Inferior parietal cortex (tissue), 1 donor: Measurements from ENCODE around the gene ZNF396.

Source experiments
- DNase-seq: peaks from one replicate; pipeline ENCODE4 v3.0.0-alpha.2; 2016; ENCODE audit errors: extremely low spot score

ZNF396 gene

DNA sequence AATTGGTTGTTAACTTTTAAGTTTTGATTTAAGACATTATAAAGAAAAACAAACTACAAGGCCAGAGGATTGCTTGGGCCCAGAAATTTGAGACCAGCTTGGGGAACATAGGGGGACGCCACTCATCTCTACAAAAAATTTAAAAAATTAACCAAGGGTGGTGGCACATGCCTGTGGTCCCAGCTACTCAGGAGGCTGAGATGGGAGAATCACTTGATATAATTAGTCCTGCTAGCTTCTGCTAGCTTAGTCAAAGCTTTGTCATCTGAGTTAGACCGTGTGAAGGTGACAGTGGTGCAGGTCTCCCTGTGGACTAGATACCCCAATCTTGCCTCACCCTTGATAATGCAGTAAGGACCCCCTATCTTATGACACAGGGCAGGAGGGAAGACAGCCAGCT, 6.0 kb upstream of the ZNF396 start:
- DNase-seq = no peak

DNA sequence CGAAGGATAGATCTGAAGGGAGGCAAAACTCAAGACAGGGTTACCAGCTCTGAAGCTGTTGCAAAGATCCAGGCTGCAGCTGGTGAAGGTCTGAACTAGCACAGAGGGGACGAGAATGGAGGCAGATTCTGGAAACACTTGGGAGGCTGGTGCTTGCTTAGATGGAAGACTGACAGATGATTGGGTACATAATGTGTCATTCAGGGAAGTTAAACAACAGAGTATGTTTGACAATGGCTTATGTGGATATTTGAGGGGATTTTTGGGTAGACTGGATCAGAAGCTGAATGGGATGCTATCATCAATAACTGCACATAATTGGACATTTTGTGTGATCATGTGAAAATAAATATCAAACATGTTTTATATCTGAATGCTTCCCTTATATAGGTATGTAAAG, 2.3 kb upstream of the ZNF396 start:
- no peak for DNase-seq

DNA sequence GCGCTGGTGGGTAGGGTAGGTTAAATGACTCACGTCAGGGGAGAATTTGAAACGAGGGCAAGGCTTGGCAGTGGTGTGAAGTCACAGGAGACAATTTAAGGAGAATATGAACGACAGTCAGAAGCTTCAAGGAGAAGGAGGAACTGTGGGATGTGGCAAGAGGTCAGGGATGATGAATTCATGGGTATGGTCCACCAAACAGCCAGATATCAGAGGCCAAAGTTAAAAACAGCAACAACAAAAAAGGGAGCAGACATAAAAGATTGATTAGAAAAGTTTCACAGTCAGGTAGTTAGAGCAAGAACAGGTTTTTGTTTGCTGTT, 1.4 kb upstream of the ZNF396 start:
- DNase-seq = no peak

DNA sequence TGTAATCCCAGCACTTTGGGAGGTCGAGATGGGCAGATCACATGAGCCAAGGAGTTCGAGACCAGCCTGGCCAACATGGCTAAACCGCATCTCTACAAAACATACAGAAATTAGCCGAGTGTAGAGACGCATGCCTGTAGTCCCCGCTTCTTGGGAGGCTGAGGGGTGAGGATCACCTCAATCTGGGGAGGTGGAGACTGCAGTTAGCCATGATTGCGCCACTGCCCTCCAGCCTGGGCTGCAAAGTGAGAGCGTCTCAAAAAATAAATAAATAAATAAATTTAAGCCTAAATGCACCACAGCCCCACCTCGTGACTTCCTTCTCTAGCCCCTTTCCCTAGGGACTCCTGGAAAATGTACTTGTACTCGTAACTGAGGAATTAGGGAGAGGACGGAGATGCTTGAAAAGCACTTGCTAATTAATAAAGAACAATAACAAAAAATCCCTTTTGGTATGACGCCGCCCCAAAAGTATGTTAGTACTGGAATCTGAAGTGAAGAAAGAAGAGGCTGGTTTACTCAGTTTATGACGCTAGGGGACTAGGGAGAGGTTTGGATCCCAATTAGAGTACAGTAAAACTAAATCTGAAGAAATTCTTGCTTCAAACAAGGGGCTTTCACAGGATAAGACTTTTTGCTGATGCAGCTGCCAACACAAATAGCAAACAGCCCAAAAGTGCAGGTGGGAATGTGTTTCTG, 887 bp upstream of the ZNF396 start:
- no peak for DNase-seq

DNA sequence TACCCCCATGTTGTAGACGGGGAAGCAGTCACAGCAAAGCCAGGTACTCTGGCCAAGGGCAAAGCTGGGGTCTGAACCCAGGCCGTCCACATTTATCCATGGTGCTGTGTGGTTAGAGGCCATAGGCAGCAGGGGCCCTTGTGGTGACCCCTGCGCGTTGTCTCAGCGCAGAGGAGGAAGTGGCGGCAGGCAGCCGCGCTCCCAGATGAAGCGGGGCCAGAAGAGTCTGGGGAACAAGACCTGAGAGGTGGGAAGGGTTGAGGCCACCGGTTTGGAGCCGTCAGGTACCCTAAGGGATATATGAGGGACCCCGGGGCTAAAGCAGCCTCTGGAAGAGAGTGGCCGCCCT, 770 bp downstream of the ZNF396 start:
- no peak for DNase-seq

DNA sequence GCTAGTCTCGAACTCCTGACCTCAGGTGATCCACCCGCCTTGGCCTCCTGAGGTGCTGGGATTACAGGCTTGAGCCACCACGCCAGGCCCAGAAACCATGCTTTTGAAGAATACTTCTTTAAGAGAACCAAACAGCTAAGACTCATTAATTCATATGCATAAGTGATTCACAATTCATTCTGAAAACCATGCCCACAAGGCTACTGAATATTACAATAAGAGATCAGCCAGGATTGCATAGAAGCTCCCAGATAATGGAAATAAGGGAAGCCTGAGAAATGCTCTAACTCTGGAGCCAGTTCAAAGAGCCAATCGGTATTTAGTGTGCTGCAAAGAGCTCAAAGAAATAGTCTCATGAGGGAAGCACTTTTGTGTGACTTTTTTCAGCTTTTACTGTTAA, 2.4 kb downstream of the ZNF396 start:
- DNase-seq = no peak

DNA sequence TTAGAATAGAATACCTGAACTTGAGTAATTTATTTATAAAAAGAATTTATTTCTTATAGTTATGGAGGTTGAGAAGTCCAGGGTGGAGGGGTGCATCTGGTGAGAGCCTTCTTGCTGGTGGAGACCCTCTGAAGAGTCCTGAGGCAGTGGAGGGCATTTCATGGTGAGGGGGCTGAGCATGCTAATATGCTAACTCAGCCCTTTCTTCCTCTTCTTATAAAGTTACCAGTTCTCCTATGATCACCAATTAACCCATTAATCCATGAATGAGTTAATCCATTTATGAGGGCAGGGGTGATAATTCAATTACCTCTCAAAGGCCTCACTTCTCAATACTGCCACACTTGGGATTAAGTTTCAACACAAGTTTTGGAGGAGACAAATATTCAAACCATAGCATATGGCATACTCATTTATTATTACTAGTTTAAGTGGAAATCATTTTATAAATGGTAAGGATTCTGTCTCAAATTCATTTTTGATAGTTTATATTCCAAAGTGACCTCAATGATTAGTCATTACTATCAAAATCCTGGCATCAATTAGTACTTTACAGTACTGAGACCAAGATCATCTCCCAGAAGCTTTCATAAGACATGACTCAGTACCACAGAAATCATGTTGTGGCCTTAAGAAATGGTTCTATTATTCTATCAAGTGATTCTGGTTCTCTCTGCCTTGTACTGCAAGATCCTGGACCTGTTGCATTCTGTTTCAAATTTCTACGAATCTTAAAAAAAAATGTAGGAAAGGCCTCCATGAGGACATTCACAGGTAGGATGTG, 5.5 kb downstream of the ZNF396 start:
- no peak for DNase-seq

DNA sequence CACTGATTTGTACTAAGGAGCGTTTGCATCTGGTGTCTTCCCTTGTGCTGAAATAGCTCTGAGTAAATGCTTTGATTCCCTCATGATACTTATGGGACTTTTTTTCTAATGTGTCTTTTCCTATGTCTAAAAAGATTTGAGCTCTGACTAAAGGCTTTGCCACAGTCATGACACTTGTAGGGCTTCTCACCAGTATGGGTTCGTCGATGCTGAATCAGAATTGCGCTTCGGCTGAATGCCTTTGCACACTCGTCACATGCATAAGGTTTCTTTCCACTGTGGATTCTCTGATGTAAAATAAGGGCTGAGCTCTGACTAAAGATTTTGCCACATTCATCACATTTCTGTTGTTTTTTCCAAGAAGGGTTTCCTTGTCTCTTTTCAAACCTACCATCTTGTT, 8.0 kb downstream of the ZNF396 start:
- DNase-seq = no peak

DNA sequence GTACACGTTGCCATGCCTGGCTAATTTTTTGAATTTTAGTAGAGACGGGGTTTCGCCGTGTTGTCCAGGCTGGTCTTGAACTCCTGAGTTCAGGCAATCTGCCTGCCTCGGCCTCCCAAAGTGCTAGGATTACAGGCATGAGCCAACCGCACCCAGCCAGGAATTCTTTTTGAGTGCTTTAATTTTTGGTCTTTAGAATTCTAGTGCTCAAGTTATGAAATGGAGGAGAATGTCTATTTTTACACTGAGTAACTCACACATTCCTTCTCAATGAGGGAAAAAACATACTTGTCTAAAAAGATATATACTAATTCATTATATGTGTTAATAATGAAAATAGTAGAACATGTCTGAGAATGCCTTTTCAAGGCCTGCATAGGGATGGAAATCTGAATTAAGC, 8.5 kb downstream of the ZNF396 start:
- DNase-seq = no peak

DNA sequence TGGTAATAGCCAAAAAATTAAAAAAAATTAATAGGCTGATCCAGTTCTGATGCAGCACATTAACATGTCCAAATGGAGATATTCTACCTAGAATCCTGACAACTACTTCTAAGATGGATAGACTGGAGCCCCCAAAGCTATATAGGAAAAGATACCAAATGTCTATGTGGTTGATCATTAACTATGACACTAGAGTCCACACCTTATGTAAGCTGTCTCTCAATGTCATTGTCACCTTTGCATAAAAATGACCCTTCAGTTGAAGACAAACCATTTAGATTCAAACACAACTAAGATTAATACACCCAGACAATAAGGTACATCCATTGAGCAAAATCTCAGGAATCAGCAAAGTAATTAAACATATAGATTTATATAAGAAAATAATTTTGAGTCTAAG, 14.6 kb downstream of the ZNF396 start:
- DNase-seq = no peak

DNA sequence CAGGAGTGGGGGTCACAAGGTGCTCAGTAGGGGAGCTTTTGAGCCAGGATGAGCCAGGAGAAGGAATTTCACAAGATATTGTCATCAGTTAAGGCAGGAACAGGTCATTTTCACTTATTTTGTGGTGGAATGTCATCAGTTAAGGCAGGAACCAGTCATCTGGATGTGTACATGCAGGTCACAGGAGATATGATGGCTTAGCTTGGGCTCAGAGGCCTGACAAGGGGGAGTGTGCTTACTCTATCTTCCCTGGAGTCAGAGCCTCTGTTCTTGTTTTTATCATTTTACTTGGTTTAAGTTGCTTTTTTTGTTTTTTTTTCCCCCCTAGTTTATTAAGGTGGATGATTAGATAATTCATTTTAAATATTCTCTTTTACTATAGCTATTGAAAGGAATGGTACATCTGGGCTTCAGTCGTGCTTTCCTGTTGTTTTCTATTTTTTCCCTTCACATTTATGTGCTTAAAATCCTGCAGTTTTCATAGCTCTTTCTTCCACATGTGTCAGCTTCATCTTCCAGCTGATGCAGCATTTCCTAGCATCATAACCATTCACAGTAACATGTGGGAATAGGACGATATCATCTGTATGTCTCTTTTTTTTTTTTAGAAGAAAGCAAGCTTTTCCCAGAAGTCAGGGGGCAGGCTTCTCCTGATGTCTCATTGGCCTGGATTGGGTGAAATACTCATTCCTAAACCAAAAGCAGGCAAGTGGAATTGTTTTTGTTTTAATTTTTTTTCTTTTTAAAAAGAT, 15.4 kb downstream of the ZNF396 start:
- no peak for DNase-seq

DNA sequence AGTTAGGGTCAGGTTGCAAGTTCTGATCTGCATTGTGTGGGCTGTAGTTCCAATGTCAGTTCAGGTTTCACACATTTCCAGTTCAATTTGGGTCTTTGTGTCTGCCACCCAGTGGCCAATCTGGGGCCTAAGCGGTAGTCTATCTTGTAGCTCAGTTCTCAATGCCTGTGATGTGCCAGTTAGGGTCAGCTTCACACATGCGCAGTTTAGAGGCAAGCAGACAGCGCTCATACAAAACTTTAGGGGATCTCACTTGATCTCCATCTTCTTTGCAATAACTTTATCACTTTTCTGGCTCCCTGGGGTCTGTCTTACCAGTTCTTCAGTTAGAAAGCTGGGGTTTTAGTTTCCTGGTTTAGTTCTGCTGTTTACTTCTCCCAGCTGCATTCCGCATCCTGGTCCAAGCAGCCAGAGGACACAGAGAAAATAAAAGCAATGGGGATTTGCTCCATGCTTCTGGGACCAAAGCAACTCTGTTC, 22.0 kb downstream of the ZNF396 start:
- peak; percentile 90 for DNase-seq

DNA sequence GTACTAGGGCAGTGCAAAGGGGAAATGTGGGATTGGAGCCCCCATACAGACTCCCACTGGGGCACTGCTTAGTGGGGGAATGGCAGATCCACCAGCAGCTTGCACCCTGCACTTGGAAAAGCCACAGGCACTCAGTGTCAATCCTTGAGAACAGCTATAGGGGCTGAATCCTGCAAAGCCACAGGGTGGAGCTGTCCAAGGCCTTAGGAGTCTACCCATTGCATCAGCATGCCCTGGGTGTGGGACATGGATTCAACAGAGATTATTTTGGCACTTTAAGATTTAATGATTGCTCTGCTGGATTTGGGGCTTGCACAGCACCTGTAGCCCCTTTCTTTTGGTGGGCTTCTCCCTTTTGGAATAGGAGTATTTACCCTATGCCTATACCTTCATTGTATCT, 24.4 kb downstream of the ZNF396 start:
- no peak for DNase-seq

DNA sequence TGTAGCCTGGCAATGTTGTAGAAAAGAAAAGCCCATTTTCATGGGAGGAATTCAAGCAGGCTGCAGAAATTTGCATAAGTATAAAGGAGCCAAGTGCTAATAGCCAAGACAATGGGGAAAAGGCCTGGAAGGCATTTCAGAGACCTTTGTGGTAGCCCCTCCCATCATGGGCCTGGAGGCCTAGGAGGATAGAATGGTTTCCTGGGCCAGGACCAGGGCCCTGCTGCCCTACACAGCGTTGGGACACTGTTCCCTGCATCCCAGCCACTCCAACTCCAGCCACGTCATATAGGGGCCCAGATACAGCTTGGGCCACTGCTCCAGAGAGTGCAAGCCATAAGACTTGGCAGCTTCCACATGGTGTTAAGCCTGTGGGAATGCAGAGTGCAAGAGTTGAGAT, 24.9 kb downstream of the ZNF396 start:
- no peak for DNase-seq

DNA sequence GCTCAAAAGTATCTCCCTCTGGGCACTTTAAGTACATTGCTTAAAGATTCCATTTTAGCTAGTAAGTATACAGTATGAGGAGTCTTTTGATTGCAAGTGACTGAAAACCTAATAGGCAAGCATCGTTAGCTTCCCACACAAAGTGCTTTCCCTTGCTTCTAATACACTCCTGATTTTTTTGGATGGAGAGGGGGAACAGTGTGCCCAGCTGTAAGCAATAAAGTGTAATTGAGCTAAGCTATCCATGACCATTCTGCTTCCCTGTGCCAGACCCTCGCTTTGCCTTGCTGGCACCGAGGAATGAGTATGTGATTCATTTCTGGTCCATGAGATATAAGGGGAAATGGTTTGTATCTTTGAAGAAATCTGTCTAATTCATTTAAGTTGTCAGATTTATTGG, 29.1 kb downstream of the ZNF396 start:
- no peak for DNase-seq

DNA sequence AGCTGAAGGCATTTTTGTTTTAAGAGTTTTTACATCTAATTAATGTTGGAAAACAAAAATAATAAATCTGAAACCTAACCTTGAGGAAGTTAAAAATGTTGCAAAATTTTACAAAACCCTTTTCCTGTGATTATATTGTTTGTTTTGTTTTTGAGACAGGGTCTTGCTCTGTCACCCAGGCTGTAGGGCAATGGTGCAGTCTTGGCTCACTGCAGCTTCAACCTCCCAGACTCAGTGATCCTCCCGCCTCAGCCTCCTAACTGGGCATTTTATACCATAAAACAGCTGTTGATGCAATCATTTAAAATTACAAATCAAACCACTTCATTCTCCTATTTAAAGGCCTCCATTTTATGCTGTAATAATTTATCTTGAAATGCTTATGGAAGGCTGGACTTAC, 31.2 kb downstream of the ZNF396 start:
- DNase-seq = no peak

DNA sequence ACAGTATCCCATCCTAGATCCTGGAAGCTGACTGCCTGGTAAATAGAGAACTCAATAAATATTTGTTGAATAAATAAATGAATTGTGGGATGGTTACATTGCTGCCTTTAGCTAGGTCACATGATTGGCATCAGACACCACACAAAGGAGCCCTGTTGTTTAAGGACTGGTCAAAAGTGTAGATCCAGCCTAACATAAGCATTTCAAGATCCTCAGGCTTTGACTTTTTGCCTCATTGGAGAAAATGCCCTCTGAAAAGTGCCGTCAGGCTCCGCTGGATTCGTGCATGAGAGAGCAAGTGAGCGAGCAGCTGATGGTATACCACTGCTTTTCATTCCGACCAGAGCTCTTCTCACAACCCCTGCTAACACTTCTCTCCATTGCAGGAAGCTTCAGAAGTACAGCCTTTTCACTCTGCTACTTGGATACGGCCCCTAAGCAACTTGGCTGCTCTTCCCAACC, 31.6 kb downstream of the ZNF396 start:
- DNase-seq = peak; percentile 75

DNA sequence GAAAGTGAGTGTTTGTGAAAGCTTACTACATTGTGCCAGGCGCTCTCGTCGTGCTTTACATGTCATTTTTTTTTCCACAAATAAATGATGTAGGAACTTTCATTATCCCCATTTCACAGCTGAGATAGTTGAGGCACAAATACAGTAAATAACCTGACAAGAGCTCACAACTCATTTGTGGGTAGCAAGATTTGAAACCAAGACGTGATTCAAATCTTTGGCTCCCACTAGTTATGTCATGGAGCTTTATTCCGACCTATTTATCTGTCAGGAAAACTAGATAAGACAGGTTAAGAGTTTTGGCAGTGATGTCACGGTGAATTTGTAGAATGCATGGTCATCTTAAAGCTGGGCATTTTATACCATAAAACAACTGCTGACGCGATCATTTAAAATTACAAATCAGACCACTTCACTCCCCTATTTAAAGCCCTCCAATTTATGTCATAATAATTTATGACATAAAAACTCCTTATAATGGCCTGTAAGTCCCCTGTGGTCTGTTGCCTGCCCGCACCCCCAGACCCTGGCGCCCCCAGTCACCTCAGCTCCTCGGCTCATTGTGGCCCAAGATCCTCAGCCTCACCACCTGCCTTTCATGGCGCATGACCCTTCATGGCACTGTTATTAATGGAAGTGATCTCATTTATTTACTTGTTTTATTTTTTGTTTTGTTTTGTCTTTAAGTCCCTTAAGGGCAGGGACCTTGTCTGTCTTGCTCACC, 32.2 kb downstream of the ZNF396 start:
- no peak for DNase-seq

DNA sequence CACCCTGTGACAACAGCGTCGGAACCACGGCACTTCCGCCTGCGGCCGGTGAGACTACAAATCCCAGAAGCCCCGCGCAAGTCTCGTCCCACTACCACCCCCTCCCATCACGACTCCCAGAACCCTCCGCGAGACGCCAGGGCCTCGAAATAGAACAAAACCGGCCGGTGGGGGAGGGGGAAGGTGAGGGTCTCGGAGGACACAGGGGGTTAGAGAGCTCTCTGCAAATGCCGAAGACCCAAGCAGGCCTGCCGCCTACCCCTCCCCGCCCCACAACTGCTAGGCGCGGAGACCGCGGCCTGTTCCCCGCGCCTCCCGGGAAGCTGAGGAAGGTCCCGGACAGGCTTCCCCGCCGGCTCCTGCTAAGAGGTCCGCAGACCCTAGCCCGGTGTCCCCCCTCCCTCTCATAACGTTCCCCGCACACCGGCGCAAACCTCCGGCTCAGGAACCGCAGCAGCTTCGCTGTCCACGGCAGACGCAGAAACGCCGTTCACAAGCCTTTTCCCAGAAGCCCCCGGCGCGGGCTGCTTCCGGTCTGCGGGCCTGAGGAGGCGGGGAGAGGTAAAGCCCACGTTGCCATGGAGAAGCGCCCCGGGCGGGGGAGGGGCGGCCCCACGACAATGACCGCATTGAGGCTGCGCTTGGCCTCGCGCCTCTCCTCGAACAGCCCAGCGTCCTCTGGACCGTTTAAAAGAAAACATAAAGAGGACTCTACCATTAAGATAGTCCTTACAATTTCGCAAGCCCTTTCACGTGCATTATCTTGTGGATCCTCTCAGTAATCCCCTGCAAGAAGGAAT, 33.0 kb downstream of the ZNF396 start, which contains the start of gene ZNF24:
Gene ZNF24 (minus strand): TSS at position 485 of the 800 bp plus-strand sequence. CDS start 3,770 bp downstream, outside the sequence.
- peak; percentile 96 for DNase-seq

DNA sequence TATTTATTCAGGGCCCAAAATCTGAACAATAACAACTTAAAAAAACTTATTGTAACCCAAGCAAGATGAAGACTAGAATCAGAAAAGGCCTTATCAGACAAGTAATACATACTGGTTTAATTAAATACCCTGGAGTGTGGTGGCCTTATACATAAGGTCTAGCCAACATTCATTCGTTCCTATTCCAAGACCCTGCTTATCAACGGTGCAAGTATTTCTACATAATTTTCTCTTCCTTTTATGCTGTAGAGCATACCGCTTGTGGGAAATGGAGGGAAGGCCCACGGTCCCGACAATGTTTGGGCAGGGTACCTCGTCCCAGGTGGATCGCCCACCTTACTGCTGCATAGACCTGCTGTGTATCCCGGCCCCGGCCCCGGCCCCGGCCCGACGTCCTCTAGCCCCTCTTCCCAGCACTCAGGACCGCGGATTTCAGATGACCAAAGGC, 33.6 kb downstream of the ZNF396 start:
- no peak for DNase-seq

DNA sequence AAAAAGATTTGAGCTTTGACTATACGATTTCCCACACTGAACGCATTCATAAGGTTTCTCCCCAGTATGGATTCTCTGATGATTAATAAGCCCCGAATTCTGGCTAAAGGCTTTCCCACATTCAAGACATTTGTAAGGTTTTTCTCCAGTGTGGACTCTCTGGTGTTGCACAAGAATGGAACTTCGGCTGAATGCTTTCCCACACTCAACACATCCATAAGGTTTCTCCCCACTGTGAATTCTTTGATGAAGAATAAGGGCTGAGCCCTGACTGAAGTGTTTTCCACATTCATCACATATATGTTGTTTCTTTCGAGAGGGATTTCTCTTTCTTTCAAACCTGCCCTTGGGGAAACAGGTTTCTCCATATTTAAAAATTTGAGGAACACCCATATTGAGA, 39.9 kb downstream of the ZNF396 start:
- DNase-seq = no peak
